T-cell (primary cell): ENCODE results near the gene SPINK4. TPM values are rescaled to one million over a fixed set of nuclear protein-coding genes. Genes with fewer than 3 reads are reported as not detected.

Experiments used
- ATAC-seq, 4 experiments: fragments of 200-7000 bp in 3 of 4; fragments of 150-1000 bp in 1 of 4; cut with Tn5 transposase; replicated peaks in 1 of 4; 1 replicate in 3 of 4; 2 replicates in 1 of 4; pipeline ENCODE4 v1.10.0; 2021; ENCODE audit warnings: moderate library complexity in 3 of 4, mild to moderate bottlenecking in 2 of 4, moderate number of reproducible peaks in 1 of 4
- CTCF ChIA-PET, 2 donors: fragments of 300-600 bp; sonication (Branson Sonifier 250); formaldehyde crosslinking; loops; one replicate each; lab custom pipeline; 2022; ENCODE audit warnings: antibody characterized with exemption in 2 of 2; lab: Charles Lee
- POLR2A ChIA-PET, 2 donors: fragments of 300-600 bp; sonication (Branson Sonifier 250); formaldehyde crosslinking; loops; one replicate each; lab custom pipeline; 2022; ENCODE audit warnings: antibody characterized with exemption in 2 of 2; lab: Charles Lee
- DNase-seq, 35 experiments: peaks; one replicate each; pipeline versions ENCODE4 v3.0.0 to v3.0.0-alpha.2; 2013 to 2023
- H3K27ac ChIP-seq: one replicate; pipeline ENCODE4 v1.5.1; 2013; ENCODE audit warnings: low read length
- H3K27me3 ChIP-seq, 2 experiments: replicated peaks in 1 of 2; 1 replicate in 1 of 2; 2 replicates in 1 of 2; pipeline versions ENCODE4 v1.6.1 to v1.7.0; 2013; ENCODE audit warnings: low read length in 1 of 2, mixed read lengths in 1 of 2; ENCODE audit not compliant: control insufficient read depth in 2 of 2, insufficient read depth in 2 of 2; ENCODE audit errors: extremely low read depth in 1 of 2
- H3K36me3 ChIP-seq, 2 donors: 1 replicate in 1 of 2; 2 replicates in 1 of 2; pipeline versions ENCODE4 v1.6.1 to v1.7.0; 2013; ENCODE audit warnings: low read length in 1 of 2; ENCODE audit not compliant: control insufficient read depth in 2 of 2, insufficient read depth in 1 of 2; ENCODE audit errors: extremely low read depth in 1 of 2
- H3K4me1 ChIP-seq, 2 experiments: 1 replicate in 1 of 2; 2 replicates in 1 of 2; pipeline versions ENCODE4 v1.6.1 to v1.7.0; 2013; ENCODE audit warnings: low read length in 2 of 2, mixed read lengths in 1 of 2; ENCODE audit not compliant: insufficient read depth in 2 of 2, control insufficient read depth in 1 of 2; ENCODE audit errors: extremely low read depth in 1 of 2
- H3K4me3 ChIP-seq, 2 donors: 1 replicate in 1 of 2; 2 replicates in 1 of 2; pipeline versions ENCODE4 v1.5.1 to v1.7.0; 2013; ENCODE audit warnings: mild to moderate bottlenecking in 2 of 2, low read length in 1 of 2, moderate library complexity in 1 of 2; ENCODE audit not compliant: control insufficient read depth in 1 of 2; ENCODE audit errors: extremely low read depth in 1 of 2
- H3K9me3 ChIP-seq: 2 replicates; pipeline ENCODE4 v1.7.0; 2013
- H3K27ac Mint-ChIP-seq, 2 donors: one replicate each; pipeline ENCODE4 v1.8.0; 2020 to 2021; ENCODE audit warnings: mild to moderate bottlenecking in 2 of 2, mixed read lengths in 2 of 2
- H3K27me3 Mint-ChIP-seq, 2 donors: one replicate each; pipeline ENCODE4 v1.8.0; 2021 to 2022; ENCODE audit warnings: mixed read lengths in 2 of 2
- H3K36me3 Mint-ChIP-seq: one replicate; pipeline ENCODE4 v1.8.0; 2021; ENCODE audit warnings: mixed read lengths
- H3K4me1 Mint-ChIP-seq, 3 donors: one replicate each; pipeline ENCODE4 v1.8.0; 2020 to 2022; ENCODE audit warnings: mixed read lengths in 3 of 3, mild to moderate bottlenecking in 1 of 3
- H3K4me3 Mint-ChIP-seq, 3 donors: one replicate each; pipeline ENCODE4 v1.8.0; 2020 to 2022; ENCODE audit warnings: mild to moderate bottlenecking in 3 of 3, mixed read lengths in 3 of 3, moderate library complexity in 3 of 3
- H3K9me3 Mint-ChIP-seq, 3 donors: one replicate each; pipeline ENCODE4 v1.8.0; 2020 to 2022; ENCODE audit warnings: mixed read lengths in 3 of 3
- WGBS: methylation state at CpG from one replicate; pipeline ENCODE4 v1.1.5; 2013; ENCODE audit warnings: missing lambda C conversion rate; ENCODE audit not compliant: insufficient coverage; 5-methylcytosine and 5-hydroxymethylcytosine counted together
- total RNA-seq, 35 experiments: library from RNA in 6 of 35; stranded (reverse) in 6 of 35; fragments of 120-200 nt in 1 of 35; gene quantifications; one replicate each; pipeline versions ENCODE4 v1.2.1 to v1.2.4 and lab custom pipeline; 2013 to 2026

Gene SPINK4
- total RNA-seq, 5 donors from 2014 or later (not counting 1 experiment from before 2014, with no cell fraction given): not detected

DNA sequence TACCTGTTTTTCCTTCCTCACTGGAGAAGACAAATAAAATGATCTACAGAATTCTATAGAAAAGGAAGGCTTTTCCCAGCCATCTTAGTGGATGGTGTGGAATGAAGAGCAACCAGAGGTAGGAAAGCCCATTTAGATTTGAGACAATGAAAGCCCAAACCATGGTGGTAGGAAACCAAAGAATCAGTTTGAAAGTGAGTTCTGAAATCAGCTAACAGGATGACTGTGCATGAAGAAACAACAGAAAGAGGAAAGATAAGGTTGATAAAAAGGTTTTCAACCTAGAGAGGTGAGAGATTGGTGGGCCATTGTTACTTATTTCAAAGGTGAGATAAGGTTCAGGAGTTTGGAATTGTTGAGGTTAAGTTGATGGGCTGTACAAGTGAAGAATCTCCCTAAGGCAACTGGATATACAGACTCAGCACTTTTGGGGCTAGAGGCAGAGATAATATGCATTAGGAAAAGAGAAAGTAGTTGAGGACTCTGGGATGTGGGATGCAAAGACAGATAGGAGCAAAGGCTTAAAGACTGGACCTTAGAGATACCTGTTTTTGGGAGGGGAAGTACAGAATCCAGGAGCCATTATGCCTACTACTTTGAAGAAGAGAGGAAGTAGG is 27.3 kb downstream of the SPINK4 start:
- Histone ChIP-seq H3K27me3 (no peaks in the 10 kb centered on the region), H3K4me3 (no peak overlapping the region), H3K4me1 (peaks cover 9 to 29% of the 10 kb centered on the region in 2 experiments), H3K27ac (no peak overlapping the region), H3K9me3 (no peaks in the 10 kb centered on the region), H3K36me3 (peaks cover 2 to 58% of the 10 kb centered on the region in 2 donors)
- Mint-ChIP-seq H3K27ac (peak overlapping the region; percentile 2 to 53), H3K27me3 (no peaks in the 10 kb centered on the region), H3K4me1 (peaks cover 51 to 54% (median 52%) of the 10 kb centered on the region in 3 donors), H3K4me3 (peak overlapping the region in 1 of 3 donors; percentile 93), H3K36me3 (peaks cover 39% of the 10 kb centered on the region), H3K9me3 (no peaks in the 10 kb centered on the region)
- DNase-seq: no peak
- ATAC-seq: no peak
- ChIA-PET CTCF (interaction anchor here in 1 of 2 donors (1.3 kb wide), 1 partner anchor 20 kb away, joined by 3 read pairs; no protein-coding TSS in a partner anchor), POLR2A (interaction anchor here in 1 of 2 donors (0.7 kb wide), 1 partner anchor 337 kb away, joined by 3 read pairs; no protein-coding TSS in a partner anchor)

DNA sequence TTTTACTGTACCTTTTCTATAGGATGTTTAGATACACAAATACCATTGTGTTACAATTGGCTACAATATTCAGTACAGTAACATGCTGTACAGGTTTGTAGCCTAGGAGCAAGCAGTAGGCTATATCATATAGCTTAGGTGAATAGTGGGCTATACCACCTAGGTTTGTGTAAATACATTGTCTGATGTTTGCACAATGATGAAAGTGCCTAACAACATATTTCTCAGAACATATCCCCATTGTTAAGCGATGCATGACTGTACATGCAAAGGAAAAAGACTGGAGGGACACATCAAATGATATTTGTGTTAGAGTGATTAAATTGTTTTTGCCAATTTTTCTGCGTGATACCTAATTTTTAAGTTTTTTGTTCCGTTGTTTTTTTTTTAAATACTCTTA is 30.2 kb downstream of the SPINK4 start:
- no peak overlapping the region for H3K27ac Mint-ChIP-seq
- H3K9me3 Mint-ChIP-seq: no peaks in the 10 kb centered on the region
- peaks cover 51% of the 10 kb centered on the region for H3K36me3 Mint-ChIP-seq
- ATAC-seq (no peak), DNase-seq (no peak)
- H3K4me3 Mint-ChIP-seq: no peak overlapping the region
- H3K9me3 ChIP-seq: no peaks in the 10 kb centered on the region
- H3K27me3 ChIP-seq: no peaks in the 10 kb centered on the region
- H3K4me1 ChIP-seq: peaks cover 6 to 12% of the 10 kb centered on the region in 2 experiments
- H3K4me3 ChIP-seq: no peak overlapping the region
- no CpG with 5 or more reads among the region's 3 CpGs for WGBS
- POLR2A ChIA-PET: no interaction called here
- no peaks in the 10 kb centered on the region for H3K27me3 Mint-ChIP-seq
- H3K4me1 Mint-ChIP-seq: peaks cover 39 to 44% (median 41%) of the 10 kb centered on the region in 3 donors
- H3K27ac ChIP-seq: no peak overlapping the region
- CTCF ChIA-PET: no interaction called here
- peaks cover 2 to 79% of the 10 kb centered on the region in 2 donors for H3K36me3 ChIP-seq

DNA sequence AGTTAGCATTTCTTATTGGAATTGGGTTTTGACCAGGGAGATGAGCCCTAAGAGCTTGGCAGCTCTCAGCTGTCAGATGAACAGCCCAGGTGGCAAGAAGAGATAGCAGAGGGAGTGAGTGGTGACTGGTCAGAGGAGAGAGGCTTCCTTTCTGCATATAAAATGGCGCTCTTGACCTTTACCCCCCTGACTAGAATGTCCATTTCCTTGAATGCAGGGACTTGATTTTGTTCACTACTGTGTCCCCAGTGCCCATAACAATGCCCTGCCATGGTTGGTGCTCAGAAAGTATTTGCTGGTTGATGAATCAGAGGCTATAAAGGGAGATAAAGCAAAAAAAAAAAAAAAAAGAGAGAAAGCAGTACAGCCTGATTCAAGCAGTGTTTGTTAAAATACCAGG is 32.1 kb downstream of the SPINK4 start:
- H3K36me3 ChIP-seq: peaks cover 2 to 87% of the 10 kb centered on the region in 2 donors
- H3K27ac Mint-ChIP-seq: no peak overlapping the region
- no CpG with 5 or more reads among the region's 1 CpG for WGBS
- H3K4me1 Mint-ChIP-seq: peaks cover 20 to 24% (median 22%) of the 10 kb centered on the region in 3 donors
- DNase-seq (no peak), ATAC-seq (no peak)
- H3K9me3 Mint-ChIP-seq: no peaks in the 10 kb centered on the region
- H3K4me1 ChIP-seq: no peaks in the 10 kb centered on the region
- ChIA-PET POLR2A (interaction anchor here in 1 of 2 donors (0.5 kb wide), 1 partner anchor 31 kb away, joined by 5 read pairs; no protein-coding TSS in a partner anchor), CTCF (no interaction called here)
- no peak overlapping the region for H3K4me3 Mint-ChIP-seq
- H3K27me3 ChIP-seq: no peaks in the 10 kb centered on the region
- no peaks in the 10 kb centered on the region for H3K27me3 Mint-ChIP-seq
- no peaks in the 10 kb centered on the region for H3K9me3 ChIP-seq
- H3K27ac ChIP-seq: no peak overlapping the region
- no peak overlapping the region for H3K4me3 ChIP-seq
- peaks cover 59% of the 10 kb centered on the region for H3K36me3 Mint-ChIP-seq

DNA sequence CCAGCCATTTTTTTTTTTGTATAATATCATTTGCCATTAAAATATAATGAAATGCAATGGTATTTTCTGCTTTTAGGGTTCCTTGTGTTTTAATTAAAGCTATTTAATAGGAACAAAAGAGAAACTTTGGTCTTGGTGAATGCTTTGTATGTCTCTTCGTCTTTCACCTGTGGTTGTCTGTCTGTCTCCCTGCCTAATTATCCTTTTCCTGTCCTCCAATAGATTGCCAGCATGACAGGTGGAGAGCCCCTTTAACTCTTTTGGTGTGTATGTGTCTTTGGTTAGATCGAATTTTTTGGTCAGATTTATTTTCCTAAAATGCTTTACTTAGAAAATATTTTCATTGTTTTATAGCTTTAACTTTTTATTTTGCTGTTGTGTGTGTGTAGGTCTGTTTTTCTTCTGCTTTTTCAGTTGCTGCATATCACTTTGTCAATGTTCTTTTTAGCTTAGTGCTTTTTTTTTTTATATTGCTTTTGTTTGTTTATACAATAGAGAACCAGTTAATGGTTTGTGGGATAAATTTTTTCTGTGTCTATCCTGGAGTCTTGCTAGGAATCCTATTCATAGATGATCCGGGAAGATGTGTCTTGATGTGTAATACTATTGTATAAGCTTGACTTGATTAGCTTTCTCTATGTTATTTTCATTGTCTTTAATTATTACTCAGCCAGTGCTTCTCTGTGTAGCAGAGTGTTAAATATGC is 33.5 kb downstream of the SPINK4 start:
- Mint-ChIP-seq H3K9me3 (no peaks in the 10 kb centered on the region), H3K27ac (peak overlapping the region in 1 of 2 donors; percentile 50), H3K27me3 (no peaks in the 10 kb centered on the region), H3K4me1 (peaks cover 8 to 16% (median 10%) of the 10 kb centered on the region in 3 donors), H3K4me3 (no peak overlapping the region), H3K36me3 (peaks cover 65% of the 10 kb centered on the region)
- POLR2A ChIA-PET: interaction anchor here in 1 of 2 donors (1.1 kb wide), 1 partner anchor 9 kb away, joined by 4 read pairs; no protein-coding TSS in a partner anchor
- DNase-seq (no peak), ATAC-seq (no peak)
- H3K27me3 ChIP-seq: no peaks in the 10 kb centered on the region
- H3K4me3 ChIP-seq: no peak overlapping the region
- no peaks in the 10 kb centered on the region for H3K4me1 ChIP-seq
- no CpG with 5 or more reads among the region's 3 CpGs for WGBS
- no peaks in the 10 kb centered on the region for H3K9me3 ChIP-seq
- no peak overlapping the region for H3K27ac ChIP-seq
- H3K36me3 ChIP-seq: peaks cover 5 to 87% of the 10 kb centered on the region in 2 donors
- CTCF ChIA-PET: interaction anchor here (0.8 to 1.2 kb wide), 3 partner anchors 12 to 13 kb away, joined by 3 to 4 read pairs (median 3); no protein-coding TSS in a partner anchor

DNA sequence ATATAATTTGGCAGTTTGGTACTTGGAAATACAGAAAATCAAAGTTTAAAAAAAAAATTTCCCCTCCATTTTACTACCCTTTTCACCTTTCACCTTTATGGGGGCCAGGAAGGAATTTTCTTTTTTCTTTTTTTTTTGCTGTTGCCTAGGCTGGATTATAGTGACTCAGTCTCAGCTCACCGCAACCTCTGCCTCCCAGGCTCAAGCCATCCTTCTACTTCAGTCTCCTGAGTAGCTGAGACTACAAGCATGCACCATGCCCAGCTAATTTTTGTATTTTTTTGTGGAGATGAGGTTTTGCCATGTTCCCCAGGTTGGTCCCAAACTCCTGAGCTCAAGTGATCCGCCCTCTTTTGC is 34.0 kb downstream of the SPINK4 start:
- ChIA-PET CTCF (interaction anchor here (0.6 to 0.8 kb wide), 2 partner anchors 12 to 25 kb away, joined by 3 read pairs; no protein-coding TSS in a partner anchor), POLR2A (interaction anchor here in 1 of 2 donors (1.1 kb wide), 1 partner anchor 9 kb away, joined by 4 read pairs; no protein-coding TSS in a partner anchor)
- Mint-ChIP-seq H3K4me3 (no peak overlapping the region), H3K27me3 (no peaks in the 10 kb centered on the region), H3K9me3 (no peaks in the 10 kb centered on the region), H3K27ac (peak overlapping the region in 1 of 2 donors; percentile 5), H3K36me3 (peaks cover 65% of the 10 kb centered on the region), H3K4me1 (peaks cover 6 to 14% (median 7%) of the 10 kb centered on the region in 3 donors)
- Histone ChIP-seq H3K9me3 (no peaks in the 10 kb centered on the region), H3K36me3 (peaks cover 5 to 86% of the 10 kb centered on the region in 2 donors), H3K27me3 (no peaks in the 10 kb centered on the region), H3K4me3 (no peak overlapping the region), H3K4me1 (no peaks in the 10 kb centered on the region), H3K27ac (no peak overlapping the region)
- WGBS: no CpG with 5 or more reads among the region's 2 CpGs
- DNase-seq (no peak), ATAC-seq (no peak)

DNA sequence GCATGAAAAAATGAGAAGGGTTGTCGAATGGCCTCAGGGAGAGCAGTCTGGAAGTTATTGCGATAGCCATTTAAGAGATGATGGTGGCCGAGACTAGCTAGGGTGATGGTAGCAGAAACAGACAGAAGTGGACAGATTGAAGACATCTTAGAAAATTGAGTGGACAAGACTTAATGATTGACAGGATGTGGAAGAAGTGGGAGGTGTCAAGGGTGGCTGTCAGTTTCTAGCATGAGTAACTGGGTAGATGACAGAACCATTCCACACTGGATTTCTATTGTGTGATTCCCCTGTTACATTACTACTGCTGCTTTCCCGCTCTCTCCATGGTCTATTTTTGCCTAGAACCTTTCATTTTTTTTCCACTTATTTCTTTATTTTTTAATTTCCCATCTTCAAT is 37.5 kb downstream of the SPINK4 start:
- no peaks in the 10 kb centered on the region for H3K27me3 Mint-ChIP-seq

More for the DNA sequence above, 37.5 kb downstream of the SPINK4 start:
- H3K36me3 ChIP-seq: peaks cover 6 to 78% of the 10 kb centered on the region in 2 donors
- no peaks in the 10 kb centered on the region for H3K4me1 ChIP-seq
- Mint-ChIP-seq H3K36me3 (peaks cover 59% of the 10 kb centered on the region), H3K9me3 (no peaks in the 10 kb centered on the region), H3K4me3 (no peak overlapping the region), H3K4me1 (peaks cover 3 to 10% (median 7%) of the 10 kb centered on the region in 3 donors), H3K27ac (peak overlapping the region in 1 of 2 donors; percentile 25)
- H3K27ac ChIP-seq: no peak overlapping the region
- CTCF ChIA-PET: no interaction called here
- H3K27me3 ChIP-seq: no peaks in the 10 kb centered on the region
- no peak overlapping the region for H3K4me3 ChIP-seq
- no peaks in the 10 kb centered on the region for H3K9me3 ChIP-seq
- WGBS: 96% methylated on average over 4 of the region's 4 CpGs
- ATAC-seq: no peak
- DNase-seq: no peak
- POLR2A ChIA-PET: no interaction called here
